Activated CD4-positive, alpha-beta T cell treated with anti-CD3 and anti-CD28 coated beads, Interleukin-2, amount 50 U/mL, for 24 hours (primary cell): ENCODE results near the gene MCMBP.
A peak's percentile ranks its signal among the peaks of the same experiment; 100 is the strongest.
"Not testable (repeated sequence)": the region's sequence is repeated elsewhere in the genome, so short reads cannot be mapped to it uniquely, and the experiment has no call there.

Experiments used
- DNase-seq, 2 donors: peaks; one replicate each; pipeline ENCODE4 v3.0.0-alpha.2; 2020; ENCODE audit warnings: low read depth in 1 of 2, low spot score in 1 of 2

MCMBP gene, protein sequence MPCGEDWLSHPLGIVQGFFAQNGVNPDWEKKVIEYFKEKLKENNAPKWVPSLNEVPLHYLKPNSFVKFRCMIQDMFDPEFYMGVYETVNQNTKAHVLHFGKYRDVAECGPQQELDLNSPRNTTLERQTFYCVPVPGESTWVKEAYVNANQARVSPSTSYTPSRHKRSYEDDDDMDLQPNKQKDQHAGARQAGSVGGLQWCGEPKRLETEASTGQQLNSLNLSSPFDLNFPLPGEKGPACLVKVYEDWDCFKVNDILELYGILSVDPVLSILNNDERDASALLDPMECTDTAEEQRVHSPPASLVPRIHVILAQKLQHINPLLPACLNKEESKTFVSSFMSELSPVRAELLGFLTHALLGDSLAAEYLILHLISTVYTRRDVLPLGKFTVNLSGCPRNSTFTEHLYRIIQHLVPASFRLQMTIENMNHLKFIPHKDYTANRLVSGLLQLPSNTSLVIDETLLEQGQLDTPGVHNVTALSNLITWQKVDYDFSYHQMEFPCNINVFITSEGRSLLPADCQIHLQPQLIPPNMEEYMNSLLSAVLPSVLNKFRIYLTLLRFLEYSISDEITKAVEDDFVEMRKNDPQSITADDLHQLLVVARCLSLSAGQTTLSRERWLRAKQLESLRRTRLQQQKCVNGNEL

DNA sequence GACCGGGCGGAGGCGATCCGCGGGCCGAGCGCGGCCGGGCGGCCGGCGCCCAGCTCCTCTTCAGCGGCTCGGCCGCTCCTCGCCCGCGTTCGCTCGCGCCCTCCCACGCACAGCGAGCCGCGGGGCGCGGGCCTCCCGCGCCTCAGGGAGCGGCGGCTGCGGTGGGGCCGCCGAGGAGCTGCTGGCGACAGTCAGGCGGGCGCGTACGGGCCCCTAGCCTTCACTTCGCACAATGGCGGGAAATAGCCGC, at the start of gene MCMBP:
Gene MCMBP, minus strand, starts transcription at position 234 of the 250 bp plus-strand sequence. CDS start 259 bp downstream, outside the sequence.
- DNase-seq, result no peak

DNA sequence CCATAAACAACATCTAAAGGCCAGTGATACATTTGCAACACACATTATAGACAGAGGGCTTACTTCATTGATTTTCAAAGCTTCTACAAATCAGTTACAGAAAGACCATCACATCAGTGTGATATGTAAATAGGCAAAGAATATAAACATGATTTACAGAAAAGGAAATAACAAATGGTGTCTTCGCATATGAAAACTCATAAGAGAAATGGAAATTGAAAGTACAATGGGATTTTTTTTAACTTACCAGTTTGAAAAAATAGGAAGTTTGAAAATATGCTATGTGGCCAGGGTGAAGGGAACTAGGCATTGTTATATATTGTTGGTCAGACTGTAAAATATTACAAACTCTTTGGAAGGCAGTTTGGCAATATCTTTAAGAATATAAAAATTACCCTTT, 47.2 kb upstream of the MCMBP start:
- no peak for DNase-seq

DNA sequence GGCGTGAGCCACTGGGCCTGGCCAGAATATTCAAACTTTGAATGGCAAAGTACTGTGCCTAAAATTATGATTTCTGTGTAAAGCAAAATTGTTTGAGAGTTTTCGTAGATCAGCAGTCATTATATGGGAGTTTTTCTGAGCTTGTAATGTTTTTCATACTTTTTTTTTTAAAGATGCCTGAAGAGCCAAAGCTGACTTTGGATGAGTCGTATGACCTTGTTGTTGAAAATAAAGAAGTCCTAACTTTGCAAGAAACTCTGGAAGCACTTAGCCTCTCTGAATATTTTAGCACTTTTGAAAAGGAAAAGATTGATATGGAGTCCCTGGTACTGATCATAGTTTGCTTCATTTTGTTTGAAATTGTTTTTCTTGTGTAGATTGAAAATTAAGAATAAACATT, 46.6 kb upstream of the MCMBP start:
- no peak for DNase-seq

DNA sequence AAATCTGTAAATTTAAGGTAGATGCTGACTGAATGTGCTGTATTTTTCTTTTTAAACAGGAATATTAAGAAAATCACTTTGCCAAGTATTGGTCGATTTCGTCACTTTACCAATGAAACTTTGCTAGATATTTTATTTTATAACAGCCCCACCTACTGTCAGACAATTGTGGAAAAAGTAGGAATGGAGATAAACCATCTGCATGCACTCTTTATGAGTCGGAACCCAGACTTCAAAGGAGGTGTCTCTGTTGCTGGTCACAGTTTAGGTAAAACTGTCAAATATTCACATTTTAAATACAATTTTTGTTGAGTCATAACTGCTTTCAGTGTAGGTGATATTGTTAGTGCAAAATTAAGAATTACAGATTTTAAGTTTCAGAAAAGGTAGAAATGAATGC, 45.1 kb upstream of the MCMBP start:
- DNase-seq, result no peak

DNA sequence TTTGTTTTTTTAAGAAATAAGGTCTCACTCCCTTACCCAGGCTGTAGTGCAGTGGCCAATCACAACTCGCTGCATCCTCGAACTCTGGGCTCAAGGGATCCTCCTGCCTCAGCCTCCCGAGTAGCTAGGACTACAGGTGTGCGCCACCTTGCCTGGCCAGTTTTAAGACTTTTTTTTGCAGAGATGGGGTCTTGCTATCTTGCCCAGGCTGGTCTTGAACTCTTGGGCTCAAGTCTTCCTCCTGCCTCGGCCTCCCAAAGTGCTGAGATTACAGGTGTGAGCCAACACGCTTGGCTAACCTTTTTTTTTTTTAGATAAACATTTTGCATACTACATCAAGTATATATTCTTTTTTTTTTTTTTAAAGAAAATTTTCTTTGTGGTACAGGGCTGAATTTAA, 38.0 kb upstream of the MCMBP start:
- no peak for DNase-seq

DNA sequence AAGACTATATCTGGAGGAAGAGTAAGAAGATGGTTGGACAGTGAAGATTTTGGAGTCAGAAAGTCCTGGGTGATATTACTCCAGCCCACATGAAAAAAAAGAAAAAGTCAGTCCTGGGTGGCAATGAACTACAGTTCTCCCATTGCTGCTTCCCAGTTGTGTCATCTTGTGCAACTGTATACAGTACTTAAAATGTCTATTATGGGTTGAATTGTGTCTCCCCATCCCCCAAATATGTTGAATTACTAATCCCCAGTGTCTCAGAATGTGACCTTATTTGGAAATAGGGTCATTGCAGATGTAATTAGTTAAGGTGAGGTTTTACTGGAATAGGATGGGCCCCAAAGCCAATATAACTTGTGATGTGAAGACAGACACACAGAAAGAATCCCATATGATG, 35.5 kb upstream of the MCMBP start:
- no peak for DNase-seq

DNA sequence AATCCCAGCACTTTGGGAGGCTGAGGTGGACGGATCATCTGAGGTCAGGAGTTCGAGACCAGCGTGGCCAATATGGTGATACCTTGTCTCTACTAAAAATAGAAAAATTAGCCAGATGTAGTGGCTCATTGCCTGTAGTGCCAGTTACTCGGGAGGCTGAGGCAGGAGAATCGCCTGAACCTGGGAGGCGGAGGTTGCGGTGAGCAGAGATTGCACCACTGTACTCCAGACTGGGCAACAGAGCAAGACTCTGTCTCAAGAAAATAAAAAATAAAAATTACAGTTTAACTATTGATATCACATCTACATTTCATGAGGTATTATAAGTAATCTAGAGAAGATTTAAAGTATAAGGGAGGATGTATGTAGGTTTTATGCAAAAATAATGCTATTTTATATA, 35.1 kb upstream of the MCMBP start:
- not testable (repeated sequence) for DNase-seq

DNA sequence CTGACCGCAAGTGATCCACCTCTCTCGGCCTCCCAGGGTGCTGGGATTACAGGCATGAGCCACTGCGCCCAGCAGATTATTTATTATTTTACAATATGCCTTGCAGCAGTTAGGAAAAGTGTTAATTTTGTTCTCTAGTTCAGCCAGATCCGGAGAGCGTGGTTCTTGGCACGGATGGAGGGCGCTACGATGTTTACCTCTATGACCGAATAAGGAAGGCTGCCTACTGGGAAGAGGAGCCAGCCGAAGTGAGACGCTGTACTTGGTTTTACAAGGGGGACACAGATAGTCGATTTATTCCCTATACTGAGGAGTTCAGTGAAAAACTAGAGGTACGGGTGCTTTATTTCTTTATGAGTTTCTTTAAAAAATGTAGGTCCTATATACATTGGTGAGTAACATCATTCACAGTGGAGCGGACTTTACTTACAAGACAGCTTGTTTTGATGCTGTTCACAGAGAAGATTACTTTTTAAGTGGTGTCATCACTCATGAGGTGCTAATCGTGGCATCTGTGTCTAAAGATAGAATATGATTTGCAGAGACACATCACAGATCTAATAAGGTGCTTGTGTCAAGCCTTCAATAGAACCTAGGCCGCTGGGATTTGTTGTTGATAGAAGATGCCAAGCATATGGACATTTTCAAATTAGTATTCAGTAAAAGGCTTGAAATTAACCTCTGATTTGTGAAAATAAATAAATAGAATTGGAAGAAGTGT, 31.5 kb upstream of the MCMBP start:
- DNase-seq, result no peak

DNA sequence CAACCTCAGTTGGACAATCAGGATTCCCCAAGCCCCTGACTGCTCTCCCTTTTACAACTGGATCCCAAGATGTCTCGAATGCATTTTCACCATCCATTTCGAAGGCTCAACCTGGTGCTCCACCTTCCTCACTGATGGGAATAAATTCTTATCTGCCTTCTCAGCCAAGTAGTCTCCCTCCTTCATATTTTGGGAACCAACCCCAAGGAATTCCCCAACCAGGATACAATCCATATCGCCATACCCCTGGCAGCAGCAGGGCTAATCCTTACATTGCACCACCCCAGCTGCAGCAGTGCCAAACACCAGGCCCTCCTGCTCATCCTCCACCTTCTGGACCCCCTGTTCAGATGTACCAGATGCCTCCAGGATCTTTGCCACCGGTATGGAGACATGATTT, 25.9 kb upstream of the MCMBP start:
- DNase-seq, result no peak

DNA sequence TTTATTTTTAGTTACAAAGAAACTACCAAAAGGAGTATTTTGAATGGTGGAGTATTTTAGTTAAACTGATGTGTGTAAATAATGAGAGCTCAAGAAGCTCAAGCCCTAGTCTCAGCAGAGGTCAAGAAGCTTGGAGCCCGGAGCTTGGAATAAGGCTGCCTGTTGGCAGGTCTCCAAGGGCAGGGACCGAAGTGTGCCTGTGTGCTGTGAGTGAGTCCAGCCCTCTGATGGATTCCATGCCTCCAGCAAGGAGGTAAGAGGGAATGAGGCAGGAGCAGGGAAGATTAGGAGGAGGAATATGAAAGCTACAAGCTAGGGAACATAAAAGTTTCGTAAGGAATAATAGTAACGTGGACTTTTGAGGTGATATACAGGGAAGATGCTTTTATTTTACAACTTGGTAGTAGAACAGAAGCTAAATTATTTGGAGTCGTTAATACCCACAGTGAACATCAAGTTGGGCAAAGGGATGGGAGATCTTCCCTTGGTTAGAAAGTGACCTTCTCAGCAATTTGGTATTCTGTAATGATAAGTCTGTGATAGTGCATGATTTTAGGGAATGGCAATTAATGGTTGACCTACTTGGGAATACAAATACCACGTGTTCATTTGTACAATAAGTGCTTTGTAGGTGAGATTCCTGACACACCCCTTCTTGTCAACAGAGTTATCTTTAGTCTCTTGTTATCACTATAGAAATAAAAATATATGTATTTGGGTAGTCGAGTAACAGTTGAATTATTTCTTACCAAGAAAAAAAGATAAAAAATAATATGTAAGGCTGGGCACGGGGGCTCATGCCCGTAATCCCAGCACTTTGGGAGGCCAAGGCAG, 24.5 kb upstream of the MCMBP start:
- DNase-seq, result no peak

DNA sequence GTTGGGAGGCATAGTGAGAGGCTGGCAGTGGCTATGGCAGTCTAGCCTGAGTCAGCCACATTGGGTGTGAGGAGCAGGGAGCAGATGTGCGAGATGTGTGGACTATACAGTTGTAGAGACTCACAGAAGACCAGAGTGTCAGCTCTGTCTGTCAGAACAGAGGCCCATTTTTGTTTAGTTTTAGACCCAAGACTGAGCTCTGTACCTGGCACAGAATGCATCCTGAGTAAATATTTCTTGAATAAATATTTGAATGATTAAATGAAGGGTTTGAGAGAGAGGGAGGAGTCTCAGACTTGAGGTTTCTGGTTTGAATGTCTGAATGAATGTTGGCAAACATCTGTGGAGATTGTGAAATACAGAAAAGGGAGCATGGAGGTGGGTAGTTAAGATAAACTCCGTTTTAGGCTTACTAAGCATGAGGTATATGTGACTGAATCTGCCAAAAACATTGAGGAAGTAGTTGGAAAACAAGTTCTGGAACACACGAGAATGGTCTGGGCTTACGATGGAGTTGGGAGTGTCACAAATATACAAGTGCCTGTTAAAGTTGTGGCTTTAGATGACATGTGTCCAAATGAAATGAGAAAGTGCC, 23.5 kb upstream of the MCMBP start:
- DNase-seq, result no peak

DNA sequence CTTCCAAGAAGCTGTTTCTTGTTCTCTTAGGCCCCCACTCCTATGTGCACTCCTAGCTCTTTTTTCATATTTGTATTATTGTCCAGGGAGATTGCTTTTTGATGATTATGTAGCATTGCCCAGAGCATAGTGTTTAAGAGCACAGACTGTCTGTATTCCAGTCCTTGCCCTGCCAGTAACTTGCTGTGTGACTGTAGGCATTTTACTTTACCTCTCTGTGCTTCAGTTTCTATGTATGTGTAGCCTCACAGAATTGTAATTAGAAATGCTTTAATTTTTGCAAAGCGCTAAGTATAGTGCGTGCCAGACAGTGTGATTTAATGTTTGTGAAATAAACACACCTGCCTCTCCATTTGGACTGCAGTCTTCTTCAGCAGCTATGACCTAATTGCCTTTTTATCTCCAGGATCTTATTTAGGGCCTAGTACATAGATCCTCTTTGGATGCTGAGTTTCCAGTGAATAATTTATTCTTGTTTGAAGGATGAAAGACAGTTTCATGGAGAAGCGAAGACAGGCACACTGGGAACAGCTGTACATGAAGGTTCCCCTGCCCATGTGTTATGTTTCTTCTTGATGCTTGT, 21.3 kb upstream of the MCMBP start:
- no peak for DNase-seq

DNA sequence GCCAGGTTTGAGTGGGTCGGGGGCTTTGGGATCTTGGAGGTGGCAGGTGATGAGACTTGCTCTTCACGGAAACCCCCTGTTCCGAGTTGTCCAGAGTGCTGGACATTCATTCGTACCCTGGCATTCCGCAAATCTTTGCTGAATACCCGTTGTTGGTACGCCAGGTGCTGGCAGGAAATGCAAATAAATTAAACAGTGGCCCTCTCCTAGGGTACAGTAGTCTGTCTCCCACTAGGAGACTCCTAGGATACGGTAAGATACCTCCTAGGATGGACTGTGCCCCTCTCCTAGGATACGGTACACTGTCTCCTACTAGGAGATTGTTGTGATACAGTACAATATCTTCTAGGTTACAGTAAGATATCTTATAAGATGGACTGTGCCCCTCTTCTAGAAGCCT, 20.4 kb upstream of the MCMBP start:
- no peak for DNase-seq

DNA sequence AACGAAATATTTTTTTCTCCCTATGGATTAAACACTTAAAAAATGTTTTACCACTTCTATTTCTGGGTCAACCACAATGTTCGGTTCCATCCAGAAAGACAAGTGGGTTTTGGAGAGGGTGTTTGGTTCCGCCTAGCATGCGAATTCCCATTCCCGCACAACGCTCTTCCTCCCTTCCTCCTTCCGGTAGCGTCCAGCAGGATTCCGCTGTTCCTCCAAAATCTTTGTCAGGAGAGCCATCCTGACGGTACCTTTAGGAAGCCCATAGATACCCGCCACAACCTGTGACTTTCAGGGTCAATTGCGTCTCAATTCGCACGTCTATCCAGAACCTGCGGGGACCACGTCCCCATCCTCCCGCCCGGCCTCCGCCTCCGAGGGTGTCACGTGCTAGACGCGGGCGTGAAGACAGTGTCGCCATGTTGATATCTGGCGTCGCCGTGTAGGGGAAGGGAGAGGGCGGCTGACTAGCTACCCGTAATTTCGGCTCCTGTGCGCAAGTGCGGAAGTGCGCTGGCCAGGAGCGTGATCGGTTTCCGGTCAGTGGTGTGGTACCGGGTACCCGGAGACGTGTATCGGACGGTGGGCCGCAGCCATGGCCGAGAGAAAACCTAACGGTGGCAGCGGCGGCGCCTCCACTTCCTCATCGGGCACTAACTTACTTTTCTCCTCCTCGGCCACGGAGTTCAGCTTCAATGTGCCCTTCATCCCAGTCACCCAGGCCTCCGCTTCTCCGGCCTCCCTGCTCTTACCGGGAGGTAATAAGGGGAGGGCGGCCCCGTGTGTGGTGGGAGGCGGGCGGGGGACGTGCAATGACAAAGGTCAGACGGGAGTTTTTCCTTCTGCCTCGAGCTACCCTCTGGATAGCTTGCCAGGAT, 19.8 kb upstream of the MCMBP start, which contains the start of gene SEC23IP:
Gene SEC23IP, plus strand, starts transcription at position 543 of the 878 bp plus-strand sequence. Its CDS starts 53 bp downstream, at position 596.
- peak; percentile 80 to 91 for DNase-seq

DNA sequence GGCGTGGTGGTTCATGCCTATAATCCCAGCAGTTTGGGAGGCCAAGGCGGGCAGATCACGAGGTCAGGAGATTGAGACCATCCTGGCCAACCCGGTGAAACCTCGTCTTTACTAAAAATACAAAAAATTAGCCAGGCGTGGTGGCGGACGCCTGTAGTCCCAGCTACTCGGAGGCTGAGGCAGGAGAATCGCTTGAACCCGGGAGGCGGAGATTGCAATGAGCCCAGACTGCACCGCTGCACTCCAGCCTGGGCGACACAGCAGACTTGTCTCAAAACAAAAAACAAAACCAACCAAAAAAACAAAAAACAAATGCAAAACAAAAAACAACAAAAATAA, 19.2 kb upstream of the MCMBP start:
- not testable (repeated sequence) for DNase-seq

DNA sequence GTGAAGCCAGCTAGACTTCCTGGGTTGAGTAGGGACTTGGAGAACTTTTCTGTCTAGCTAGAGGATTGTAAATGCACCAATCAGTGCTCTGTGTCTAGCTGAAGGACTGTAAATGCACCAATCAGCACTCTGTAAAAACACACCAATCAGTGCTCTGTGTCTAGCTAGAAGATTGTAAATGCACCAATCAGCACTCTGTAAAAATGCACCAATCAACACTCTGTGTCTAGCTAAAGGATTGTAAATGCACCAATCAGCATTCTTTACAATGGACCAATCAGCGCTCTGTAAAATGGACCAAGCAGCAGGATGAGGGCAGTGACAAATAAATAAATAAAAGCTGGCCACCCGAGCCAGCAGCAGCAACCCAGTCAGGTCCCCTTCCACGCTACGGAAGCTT, 17.7 kb upstream of the MCMBP start:
- not testable (repeated sequence) for DNase-seq

DNA sequence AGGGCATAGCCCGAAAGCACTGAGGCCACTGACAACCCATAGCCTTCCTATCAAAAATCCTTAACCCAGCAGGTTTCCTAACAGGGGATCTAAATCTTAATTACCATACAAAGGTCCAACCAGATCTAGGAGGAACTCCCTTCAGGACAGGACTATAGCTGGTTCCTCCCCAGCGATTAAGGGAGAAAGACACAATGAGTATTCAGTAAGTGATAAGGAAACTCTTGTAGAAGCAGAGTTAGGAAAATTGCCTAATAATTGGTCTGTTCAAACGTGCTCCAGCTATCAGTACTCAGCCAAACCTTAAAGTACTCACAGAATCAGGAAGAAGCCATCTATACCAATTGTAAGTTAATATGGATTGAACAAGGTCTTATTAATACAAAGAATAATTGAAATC, 16.6 kb upstream of the MCMBP start:
- not testable (repeated sequence) for DNase-seq

DNA sequence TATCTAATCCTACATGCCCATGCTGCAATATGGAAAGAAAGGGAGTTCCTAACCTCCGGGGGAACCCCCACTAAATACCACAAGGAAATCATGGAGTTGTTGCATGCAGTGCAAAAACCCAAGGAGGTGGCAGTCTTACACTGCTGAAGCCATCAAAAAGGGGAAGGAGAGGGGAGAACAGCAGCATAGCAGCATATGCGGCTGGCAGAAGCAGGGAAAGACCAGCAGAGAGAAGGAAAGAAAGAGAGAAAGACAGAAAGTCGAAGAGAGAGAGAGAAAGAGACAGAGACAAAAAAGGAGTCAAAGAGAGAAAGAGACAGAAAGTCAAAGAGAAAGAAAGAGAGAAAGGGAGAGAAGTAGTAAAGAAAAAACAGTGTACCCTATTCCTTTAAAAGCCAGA, 16.1 kb upstream of the MCMBP start:
- DNase-seq, result not testable (repeated sequence)

DNA sequence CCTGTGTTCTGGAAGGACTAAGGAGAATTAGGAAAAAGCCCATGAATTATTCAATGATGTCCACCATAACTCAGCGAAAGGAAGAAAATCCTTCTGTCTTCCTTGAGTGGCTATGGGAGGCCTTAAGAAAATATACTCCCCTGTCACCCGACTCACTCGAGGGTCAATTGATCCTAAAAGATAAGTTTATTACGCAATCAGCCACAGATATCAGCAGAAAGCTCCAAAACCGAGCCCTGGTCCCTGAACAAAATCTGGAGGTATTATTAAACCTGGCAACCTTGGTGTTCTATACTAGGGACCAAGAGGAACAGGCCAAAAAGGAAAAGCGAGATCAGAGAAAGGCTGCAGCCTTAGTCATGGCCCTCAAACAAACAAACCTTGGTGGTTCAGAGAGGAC, 13.4 kb upstream of the MCMBP start:
- not testable (repeated sequence) for DNase-seq
